ENCODE measurements around the gene BRSK2.

DNA sequence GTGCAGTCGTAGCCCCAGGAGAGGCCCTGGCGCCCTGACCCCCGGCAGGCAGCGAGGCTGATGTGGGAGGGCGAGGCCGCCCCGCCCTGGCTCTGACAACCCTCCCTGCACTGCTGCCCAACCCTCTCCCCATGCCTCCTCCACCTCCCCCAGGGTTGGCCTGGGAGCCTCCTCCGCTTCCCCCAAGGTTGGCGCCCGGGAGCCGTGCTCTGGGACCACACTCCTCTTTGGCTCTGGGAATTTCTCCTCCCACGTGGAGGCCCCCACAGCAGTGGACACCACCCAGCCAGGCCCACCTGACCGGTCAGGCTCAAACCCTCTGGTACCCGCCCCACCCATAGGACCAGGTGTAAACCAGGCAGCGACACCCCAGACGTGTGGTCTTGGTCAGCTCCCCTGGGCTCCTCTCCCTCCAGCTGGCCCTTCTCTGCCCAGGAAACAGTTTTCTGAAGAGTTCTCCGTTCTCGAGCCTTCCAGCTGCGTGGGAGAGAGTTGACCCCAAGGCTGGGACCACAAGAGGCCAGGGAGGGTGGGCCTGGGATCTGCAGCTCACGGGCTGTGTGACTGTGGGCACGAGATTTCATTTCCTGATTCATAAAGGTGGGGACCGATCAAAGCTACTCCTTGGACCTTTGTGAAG, 39.5 kb upstream of the BRSK2 start:
- TF ChIP-seq, protein P1, sequence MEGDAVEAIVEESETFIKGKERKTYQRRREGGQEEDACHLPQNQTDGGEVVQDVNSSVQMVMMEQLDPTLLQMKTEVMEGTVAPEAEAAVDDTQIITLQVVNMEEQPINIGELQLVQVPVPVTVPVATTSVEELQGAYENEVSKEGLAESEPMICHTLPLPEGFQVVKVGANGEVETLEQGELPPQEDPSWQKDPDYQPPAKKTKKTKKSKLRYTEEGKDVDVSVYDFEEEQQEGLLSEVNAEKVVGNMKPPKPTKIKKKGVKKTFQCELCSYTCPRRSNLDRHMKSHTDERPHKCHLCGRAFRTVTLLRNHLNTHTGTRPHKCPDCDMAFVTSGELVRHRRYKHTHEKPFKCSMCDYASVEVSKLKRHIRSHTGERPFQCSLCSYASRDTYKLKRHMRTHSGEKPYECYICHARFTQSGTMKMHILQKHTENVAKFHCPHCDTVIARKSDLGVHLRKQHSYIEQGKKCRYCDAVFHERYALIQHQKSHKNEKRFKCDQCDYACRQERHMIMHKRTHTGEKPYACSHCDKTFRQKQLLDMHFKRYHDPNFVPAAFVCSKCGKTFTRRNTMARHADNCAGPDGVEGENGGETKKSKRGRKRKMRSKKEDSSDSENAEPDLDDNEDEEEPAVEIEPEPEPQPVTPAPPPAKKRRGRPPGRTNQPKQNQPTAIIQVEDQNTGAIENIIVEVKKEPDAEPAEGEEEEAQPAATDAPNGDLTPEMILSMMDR (IDR thresholded peaks at IDR 0.05 in 4 of 5, conservative IDR thresholded peaks at IDR 0.05 in 1 of 5) = no peak
- TF ChIP-seq POLR2A (IDR thresholded peaks at IDR 0.05) = no peak
